ENCODE measurements around the gene COG4.
"Not testable (repeated sequence)": the region's sequence is repeated elsewhere in the genome, so short reads cannot be mapped to it uniquely, and the experiment has no call there.

COG4 gene

DNA sequence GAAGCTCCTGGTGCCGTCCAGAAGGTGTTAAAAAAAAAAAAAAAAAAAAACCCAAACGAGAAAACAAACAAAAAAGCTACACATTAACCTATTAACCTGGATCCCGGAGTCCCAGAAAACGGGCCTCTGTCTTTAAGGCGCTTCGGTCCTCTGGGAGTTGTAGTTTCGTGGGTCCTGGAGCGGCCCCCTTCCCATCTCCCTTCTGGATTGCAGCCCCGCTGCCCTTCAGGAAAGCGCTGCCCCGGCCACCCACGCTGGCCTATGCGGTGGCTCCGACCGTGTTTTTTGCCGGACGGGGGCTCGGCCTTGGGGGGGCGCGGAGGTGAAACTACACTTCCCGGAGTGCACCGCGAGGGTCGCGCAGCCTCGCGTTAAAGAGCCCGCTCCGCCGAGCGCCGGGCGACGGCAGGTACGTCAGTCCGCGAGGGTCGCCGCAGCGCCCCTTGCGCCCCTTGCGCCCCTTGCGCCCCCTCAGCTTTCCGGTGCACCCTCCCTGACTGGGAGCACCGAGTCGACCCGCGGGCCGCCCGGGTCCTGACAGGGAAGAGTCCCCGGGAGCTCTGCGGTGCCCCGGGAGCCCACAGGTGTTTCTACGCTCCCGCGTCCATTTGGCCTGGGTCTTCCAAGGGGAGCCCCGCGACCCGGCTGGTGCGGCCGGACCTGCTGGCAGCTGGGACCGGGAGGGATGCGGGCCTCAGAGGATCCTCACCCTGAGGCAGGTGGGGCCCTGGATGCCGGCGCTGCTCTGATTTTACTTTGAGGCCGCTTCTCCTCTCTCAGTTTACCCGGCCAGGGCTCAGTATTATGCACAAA lies 68.9 kb downstream of the COG4 start, which contains the start of gene FCSK:
Gene FCSK (plus strand): TSS at position 374 of the 813 bp plus-strand sequence. CDS start 8,596 bp downstream, outside the sequence.
- peak within 1 kb of the TSS; percentile 85 for H3K4me3 ChIP-seq (replicated peaks; ENCODE audit: low read depth, low read length)
- TF ChIP-seq, protein P1, sequence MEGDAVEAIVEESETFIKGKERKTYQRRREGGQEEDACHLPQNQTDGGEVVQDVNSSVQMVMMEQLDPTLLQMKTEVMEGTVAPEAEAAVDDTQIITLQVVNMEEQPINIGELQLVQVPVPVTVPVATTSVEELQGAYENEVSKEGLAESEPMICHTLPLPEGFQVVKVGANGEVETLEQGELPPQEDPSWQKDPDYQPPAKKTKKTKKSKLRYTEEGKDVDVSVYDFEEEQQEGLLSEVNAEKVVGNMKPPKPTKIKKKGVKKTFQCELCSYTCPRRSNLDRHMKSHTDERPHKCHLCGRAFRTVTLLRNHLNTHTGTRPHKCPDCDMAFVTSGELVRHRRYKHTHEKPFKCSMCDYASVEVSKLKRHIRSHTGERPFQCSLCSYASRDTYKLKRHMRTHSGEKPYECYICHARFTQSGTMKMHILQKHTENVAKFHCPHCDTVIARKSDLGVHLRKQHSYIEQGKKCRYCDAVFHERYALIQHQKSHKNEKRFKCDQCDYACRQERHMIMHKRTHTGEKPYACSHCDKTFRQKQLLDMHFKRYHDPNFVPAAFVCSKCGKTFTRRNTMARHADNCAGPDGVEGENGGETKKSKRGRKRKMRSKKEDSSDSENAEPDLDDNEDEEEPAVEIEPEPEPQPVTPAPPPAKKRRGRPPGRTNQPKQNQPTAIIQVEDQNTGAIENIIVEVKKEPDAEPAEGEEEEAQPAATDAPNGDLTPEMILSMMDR (IDR thresholded peaks at IDR 0.05; ENCODE audit: insufficient read depth, low read length, poor library complexity, severe bottlenecking): peak; percentile 8
- no peaks in the 10 kb centered on the region for H3K36me3 ChIP-seq (ENCODE audit: control insufficient read depth, insufficient read depth, low read length)
- DNase-seq (ENCODE audit: extremely low read depth, insufficient read length): peak; percentile 85
- H3K27me3 ChIP-seq (replicated peaks; ENCODE audit: control insufficient read depth, insufficient read depth, low read length): no peaks in the 10 kb centered on the region

DNA sequence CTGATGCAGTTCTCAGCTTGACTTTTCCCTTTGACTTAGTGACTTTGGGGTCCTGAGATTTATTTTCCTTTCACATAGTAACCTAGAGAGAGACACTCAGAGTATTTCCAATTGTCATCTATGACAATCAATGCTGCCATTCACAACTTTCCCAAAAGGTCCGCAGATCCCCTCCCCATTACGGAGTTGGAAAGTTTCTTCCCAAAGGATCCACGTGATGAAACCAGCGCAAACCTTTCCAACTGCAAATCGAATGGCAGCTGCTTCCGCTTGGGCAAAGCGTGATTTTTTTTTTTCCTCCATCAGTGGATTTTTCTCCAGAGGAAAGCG lies 69.5 kb downstream of the COG4 start:
- DNase-seq (ENCODE audit: extremely low read depth, insufficient read length): no peak
- no peaks in the 10 kb centered on the region for H3K36me3 ChIP-seq (ENCODE audit: control insufficient read depth, insufficient read depth, low read length)
- no peaks in the 10 kb centered on the region for H3K27me3 ChIP-seq (replicated peaks; ENCODE audit: control insufficient read depth, insufficient read depth, low read length)
- peak overlapping the region; percentile 85 for H3K4me3 ChIP-seq (replicated peaks; ENCODE audit: low read depth, low read length)
- TF ChIP-seq, protein P1 (IDR thresholded peaks at IDR 0.05; ENCODE audit: insufficient read depth, low read length, poor library complexity, severe bottlenecking): no peak

DNA sequence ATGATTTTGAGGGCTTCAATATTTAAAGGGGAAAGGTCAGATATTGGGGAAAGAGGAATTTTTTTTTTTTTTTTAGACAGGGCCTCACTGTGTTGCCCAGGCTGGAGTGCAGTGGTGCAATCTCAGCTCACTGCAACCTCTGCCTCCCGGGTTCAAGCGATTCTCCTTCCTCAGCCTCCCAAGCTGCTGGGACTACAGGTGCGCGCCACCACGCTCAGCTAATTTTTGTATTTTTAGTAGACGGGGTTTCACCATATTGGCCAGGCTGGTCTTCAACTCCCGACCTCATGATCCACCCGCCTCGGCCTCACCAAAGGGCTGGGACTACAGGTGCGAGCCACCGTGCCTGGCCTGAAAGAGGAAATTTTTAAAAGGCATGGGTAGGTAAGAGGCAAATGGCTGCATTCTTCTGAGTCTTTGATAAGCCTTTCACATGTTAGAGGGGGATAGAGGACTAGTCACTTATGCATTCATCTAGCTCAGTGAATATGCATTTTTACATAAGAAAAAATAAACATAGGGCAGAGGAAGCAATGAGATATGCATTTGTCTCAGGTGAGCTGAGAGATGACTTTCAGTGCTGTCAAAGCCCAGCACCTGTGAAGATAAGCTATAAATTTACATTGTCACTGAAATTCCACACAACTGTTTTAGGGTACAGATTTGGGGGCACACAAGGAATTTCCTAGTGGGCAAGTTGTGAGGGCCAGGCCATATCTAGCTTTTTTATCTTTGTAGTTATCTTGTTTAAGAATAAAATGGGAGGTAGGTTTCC lies 70.0 kb downstream of the COG4 start:
- Histone ChIP-seq H3K27me3 (replicated peaks; ENCODE audit: control insufficient read depth, insufficient read depth, low read length) (no peaks in the 10 kb centered on the region), H3K4me3 (replicated peaks; ENCODE audit: low read depth, low read length) (peak overlapping the region; percentile 85), H3K36me3 (ENCODE audit: control insufficient read depth, insufficient read depth, low read length) (no peaks in the 10 kb centered on the region)
- no peak for DNase-seq (ENCODE audit: extremely low read depth, insufficient read length)
- TF ChIP-seq, protein P1 (IDR thresholded peaks at IDR 0.05; ENCODE audit: insufficient read depth, low read length, poor library complexity, severe bottlenecking): no peak

DNA sequence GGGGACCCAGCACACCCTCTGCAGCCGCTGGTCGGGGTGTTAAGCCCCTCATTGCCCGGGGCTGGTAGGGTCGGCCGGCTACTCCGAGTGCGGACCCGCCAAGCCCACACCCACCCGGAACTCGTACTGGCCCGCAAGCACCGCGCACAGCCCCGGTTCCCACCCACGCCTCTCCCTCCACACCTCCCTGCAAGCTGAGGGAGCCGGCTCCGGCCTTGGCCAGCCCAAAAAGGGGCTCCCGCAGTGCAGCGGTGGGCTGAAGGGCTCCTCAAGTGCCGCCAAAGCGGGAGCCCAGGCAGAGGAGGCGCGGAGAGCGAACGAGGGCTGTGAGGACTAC lies 72.4 kb downstream of the COG4 start:
- H3K36me3 ChIP-seq (ENCODE audit: control insufficient read depth, insufficient read depth, low read length): not testable (repeated sequence)

DNA sequence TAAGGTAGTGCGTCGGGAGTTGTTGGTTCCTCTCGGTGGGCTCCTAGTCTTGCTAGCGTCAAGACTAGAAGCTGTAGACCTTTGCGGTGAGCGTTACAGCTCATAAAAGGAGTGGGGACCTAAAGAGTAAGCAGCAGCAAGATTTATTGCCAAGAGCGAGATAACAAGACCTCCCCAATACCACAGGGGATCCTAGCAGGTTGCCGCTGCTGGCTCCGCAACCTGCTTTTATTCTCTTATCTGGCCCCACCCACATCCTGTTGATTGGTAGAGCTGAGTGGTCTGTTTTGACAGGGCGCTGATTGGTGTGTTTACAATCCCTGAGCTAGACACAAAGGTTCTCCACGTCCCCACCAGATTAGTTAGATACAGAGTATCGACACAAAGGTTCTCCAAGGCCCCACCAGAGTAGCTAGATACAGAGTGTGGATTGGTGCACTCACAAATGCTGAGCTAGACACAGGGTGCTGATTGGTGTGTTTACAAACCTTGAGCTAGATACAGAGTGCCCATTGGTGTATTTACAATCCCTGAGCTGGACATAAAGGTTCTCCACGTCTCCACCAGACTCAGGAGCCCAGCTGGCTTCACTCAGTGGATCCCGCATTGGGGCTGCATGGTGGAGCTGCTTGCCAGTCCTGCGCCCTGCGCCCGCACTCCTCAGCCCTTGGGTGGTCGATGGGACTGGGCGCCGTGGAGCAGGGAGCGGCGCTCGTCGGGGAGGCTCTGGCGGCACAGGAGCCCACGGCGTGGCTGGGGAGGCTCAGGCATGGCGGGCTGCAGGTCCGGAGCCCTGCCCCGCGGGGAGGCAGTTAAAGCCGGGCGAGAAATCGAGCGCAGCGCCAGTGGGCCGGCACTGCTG lies 73.0 kb downstream of the COG4 start:
- not testable (repeated sequence) for H3K36me3 ChIP-seq (ENCODE audit: control insufficient read depth, insufficient read depth, low read length); DNase-seq (ENCODE audit: extremely low read depth, insufficient read length); H3K27me3 ChIP-seq (replicated peaks; ENCODE audit: control insufficient read depth, insufficient read depth, low read length); H3K4me3 ChIP-seq (replicated peaks; ENCODE audit: low read depth, low read length)

More for the DNA sequence above, 72.4 kb downstream of the COG4 start:
- not testable (repeated sequence) for H3K4me3 ChIP-seq (replicated peaks; ENCODE audit: low read depth, low read length); DNase-seq (ENCODE audit: extremely low read depth, insufficient read length); H3K27me3 ChIP-seq (replicated peaks; ENCODE audit: control insufficient read depth, insufficient read depth, low read length)

DNA sequence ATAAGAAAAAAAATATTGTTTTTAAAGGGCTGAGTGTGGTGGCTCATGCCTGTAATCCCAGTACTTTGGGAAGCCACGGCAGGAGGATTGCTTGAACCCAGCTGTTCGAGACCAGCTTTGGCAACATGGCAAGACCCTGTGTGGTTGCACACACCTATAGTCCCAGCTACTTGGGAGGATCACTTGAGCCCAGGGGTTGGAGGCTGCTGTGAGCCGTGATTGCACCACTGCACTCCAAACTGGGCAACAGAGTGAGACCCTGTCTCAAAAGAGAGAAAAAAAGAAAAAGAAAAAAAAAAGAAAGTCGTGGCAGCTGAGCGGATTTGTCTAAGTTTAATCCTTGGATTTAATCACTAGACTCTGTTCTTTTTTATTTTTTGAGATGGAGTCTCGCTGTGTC lies 75.3 kb downstream of the COG4 start:
- Histone ChIP-seq H3K27me3 (replicated peaks; ENCODE audit: control insufficient read depth, insufficient read depth, low read length) (no peaks in the 10 kb centered on the region), H3K4me3 (replicated peaks; ENCODE audit: low read depth, low read length) (no peak overlapping the region), H3K36me3 (ENCODE audit: control insufficient read depth, insufficient read depth, low read length) (no peaks in the 10 kb centered on the region)
- TF ChIP-seq, protein P1 (IDR thresholded peaks at IDR 0.05; ENCODE audit: insufficient read depth, low read length, poor library complexity, severe bottlenecking): no peak
- DNase-seq (ENCODE audit: extremely low read depth, insufficient read length): no peak

All from GM06990 (cell line).